Effector memory CD4-positive, alpha-beta T cell (primary cell): ENCODE results near the gene CBFA2T3.

Experiments
- DNase-seq, 3 donors: peaks; one replicate each; pipeline ENCODE4 v3.0.0-alpha.2; 2020
- H3K27ac ChIP-seq: 2 replicates; pipeline ENCODE4 v1.7.0; 2013; ENCODE audit warnings: mild to moderate bottlenecking, low read length, moderate library complexity; ENCODE audit not compliant: insufficient read depth, poor library complexity, severe bottlenecking
- H3K27me3 ChIP-seq: replicated peaks from 2 replicates; pipeline ENCODE4 v1.7.0; 2013; ENCODE audit warnings: mild to moderate bottlenecking, low read length; ENCODE audit not compliant: insufficient read depth, control insufficient read depth, poor library complexity, severe bottlenecking
- H3K36me3 ChIP-seq: 2 replicates; pipeline ENCODE4 v1.7.0; 2013; ENCODE audit warnings: mild to moderate bottlenecking, low read length, moderate library complexity; ENCODE audit not compliant: control insufficient read depth, insufficient read depth
- H3K4me1 ChIP-seq: 2 replicates; pipeline ENCODE4 v1.7.0; 2013; ENCODE audit warnings: low read length, mild to moderate bottlenecking; ENCODE audit not compliant: control insufficient read depth, insufficient read depth, poor library complexity, severe bottlenecking
- H3K4me3 ChIP-seq: 2 replicates; pipeline ENCODE4 v1.7.0; 2013; ENCODE audit warnings: low read length, low read depth, mild to moderate bottlenecking; ENCODE audit not compliant: insufficient read depth, poor library complexity, severe bottlenecking
- H3K9me3 ChIP-seq: 2 replicates; pipeline ENCODE4 v1.7.0; 2013; ENCODE audit warnings: mild to moderate bottlenecking, low read length, moderate library complexity; ENCODE audit not compliant: control insufficient read depth

CBFA2T3 gene

GRCh38 chr16:88907768-88908167, 69.2 kb downstream of the CBFA2T3 start:
- H3K27ac ChIP-seq = no peak overlapping the region
- no peaks in the 10 kb centered on the region for H3K4me1 ChIP-seq
- no peaks in the 10 kb centered on the region for H3K36me3 ChIP-seq
- no peaks in the 10 kb centered on the region for H3K9me3 ChIP-seq
- no peak for DNase-seq
- no peaks in the 10 kb centered on the region for H3K27me3 ChIP-seq
- no peak overlapping the region for H3K4me3 ChIP-seq

DNA sequence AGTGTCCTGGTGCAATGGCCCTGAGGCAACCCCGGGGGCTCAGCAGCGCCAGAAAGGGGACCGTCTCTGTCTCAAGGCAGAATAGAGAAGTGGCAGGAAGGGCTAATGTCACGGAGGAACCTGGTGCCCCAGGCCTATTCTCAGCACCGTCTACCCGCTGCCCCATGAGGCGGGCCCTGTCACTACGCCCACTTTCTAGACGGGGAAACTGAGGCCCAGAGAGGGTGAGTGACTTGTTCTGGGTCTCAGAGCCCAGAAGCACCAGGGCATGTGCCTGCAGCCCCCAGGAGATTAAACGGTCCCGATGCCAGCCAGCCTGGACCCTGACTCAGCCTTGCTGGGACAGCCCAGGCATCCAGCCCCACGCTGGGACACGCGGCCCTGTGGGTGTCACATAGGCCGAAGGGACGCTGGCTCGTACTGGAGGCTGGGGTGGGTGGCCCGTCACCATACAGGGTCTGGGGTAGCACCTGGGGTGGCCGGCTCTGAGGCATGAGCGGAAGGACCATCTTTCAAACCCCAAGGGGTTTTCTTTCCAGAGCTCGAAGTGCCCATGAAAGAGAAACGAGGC, 70.4 kb downstream of the CBFA2T3 start:
- Histone ChIP-seq H3K36me3 (no peaks in the 10 kb centered on the region), H3K27me3 (no peaks in the 10 kb centered on the region), H3K9me3 (no peaks in the 10 kb centered on the region), H3K4me3 (no peak overlapping the region), H3K4me1 (no peaks in the 10 kb centered on the region), H3K27ac (no peak overlapping the region)
- no peak for DNase-seq

GRCh38 chr16:88906020-88906419, 71.0 kb downstream of the CBFA2T3 start:
- no peak for DNase-seq
- no peaks in the 10 kb centered on the region for H3K9me3 ChIP-seq
- no peak overlapping the region for H3K27ac ChIP-seq
- no peaks in the 10 kb centered on the region for H3K4me1 ChIP-seq
- H3K27me3 ChIP-seq = no peaks in the 10 kb centered on the region
- no peaks in the 10 kb centered on the region for H3K36me3 ChIP-seq
- H3K4me3 ChIP-seq = no peak overlapping the region

- Histone ChIP-seq H3K4me3 (no peak overlapping the region), H3K9me3 (no peaks in the 10 kb centered on the region), H3K27me3 (no peaks in the 10 kb centered on the region), H3K27ac (no peak overlapping the region), H3K36me3 (no peaks in the 10 kb centered on the region), H3K4me1 (no peaks in the 10 kb centered on the region)
- DNase-seq = no peak
Observed at GRCh38 chr16:88905563-88905962, 71.4 kb downstream of the CBFA2T3 start.

- no peaks in the 10 kb centered on the region for H3K27me3 ChIP-seq
- no peak for DNase-seq
- H3K4me1 ChIP-seq = no peaks in the 10 kb centered on the region
- no peaks in the 10 kb centered on the region for H3K36me3 ChIP-seq
- no peak overlapping the region for H3K4me3 ChIP-seq
- no peaks in the 10 kb centered on the region for H3K9me3 ChIP-seq
- no peak overlapping the region for H3K27ac ChIP-seq
Observed at GRCh38 chr16:88904676-88905365, 72.2 kb downstream of the CBFA2T3 start.

DNA sequence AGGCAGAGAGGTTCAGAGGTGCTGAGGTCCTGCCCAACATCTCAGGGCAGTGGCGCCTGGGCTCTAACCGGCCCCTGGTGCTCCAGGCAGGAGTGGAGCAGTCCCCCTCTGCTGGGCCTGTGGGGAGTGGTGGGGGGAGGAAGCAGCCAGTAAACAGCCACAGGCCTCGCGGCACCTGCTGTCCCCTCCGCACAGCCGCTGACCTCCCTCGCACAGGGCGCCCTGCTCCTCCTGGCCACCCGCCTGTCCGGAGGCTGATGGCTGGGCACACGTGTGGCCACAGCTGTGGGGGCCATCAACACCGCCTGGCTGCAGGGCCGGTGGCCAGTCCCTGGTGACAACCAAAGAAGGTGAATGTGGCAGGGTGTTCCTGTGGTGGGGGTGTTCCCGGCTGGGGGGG, 73.7 kb downstream of the CBFA2T3 start:
- no peak for DNase-seq
- Histone ChIP-seq H3K36me3 (no peaks in the 10 kb centered on the region), H3K4me1 (no peaks in the 10 kb centered on the region), H3K9me3 (no peaks in the 10 kb centered on the region), H3K4me3 (no peak overlapping the region), H3K27ac (no peak overlapping the region), H3K27me3 (no peaks in the 10 kb centered on the region)

DNA sequence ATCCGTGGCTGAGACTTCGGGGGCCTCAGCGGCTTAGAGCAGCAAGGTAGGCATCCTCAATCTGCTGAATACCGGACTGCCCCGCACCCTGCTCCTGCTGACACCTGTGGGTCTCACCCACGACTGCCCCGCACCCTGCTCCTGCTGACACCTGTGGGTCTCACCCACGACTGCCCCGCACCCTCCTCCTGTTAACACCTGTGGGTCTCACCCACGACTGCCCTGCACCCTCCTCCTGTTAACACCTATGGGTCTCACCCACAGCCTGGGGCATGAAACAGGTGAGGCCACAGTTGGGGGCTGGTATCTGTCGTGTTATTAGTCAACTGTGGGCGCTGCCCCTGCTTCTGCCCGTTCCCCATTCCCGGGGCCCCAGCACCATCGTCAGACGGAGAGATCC, 74.3 kb downstream of the CBFA2T3 start:
- Histone ChIP-seq H3K9me3 (no peaks in the 10 kb centered on the region), H3K27me3 (no peaks in the 10 kb centered on the region), H3K27ac (no peak overlapping the region), H3K4me3 (no peak overlapping the region), H3K4me1 (no peaks in the 10 kb centered on the region), H3K36me3 (no peaks in the 10 kb centered on the region)
- DNase-seq = no peak

DNA sequence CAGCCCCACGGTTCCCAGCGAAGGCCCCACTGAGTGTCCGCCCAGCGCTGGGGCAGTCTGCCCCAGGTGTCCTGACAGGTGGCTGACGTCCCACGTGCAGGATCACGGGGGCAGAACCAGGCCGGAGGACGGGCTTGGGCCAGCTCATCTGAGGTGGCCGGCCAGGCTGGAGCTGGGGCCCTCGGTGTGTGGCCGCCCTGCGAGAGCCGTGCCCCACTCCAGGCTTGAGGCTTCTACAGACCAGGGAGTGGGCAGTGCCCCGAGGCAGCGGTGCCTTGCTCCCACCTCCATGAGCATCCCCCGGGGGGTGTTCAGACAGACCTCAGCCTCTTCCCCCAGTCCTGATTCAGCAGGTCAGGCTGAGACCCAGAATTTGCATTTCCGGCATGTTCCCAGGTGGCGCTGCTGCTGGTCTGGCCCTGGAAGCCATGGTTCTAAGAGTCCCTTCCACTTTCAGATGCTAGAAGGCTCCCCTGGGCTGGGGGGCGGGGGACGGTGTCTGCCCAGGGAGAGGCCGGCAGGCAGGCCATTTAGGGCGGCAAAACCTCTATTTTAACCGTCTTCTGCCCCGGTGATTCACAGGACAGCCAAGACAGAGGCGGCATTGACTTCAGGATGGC, 75.2 kb downstream of the CBFA2T3 start:
- no peaks in the 10 kb centered on the region for H3K9me3 ChIP-seq
- no peak for DNase-seq
- no peaks in the 10 kb centered on the region for H3K4me1 ChIP-seq
- no peak overlapping the region for H3K27ac ChIP-seq
- no peaks in the 10 kb centered on the region for H3K36me3 ChIP-seq
- H3K27me3 ChIP-seq = no peaks in the 10 kb centered on the region
- no peak overlapping the region for H3K4me3 ChIP-seq

GRCh38 chr16:88900662-88901052, 76.3 kb downstream of the CBFA2T3 start:
- DNase-seq = no peak
- no peaks in the 10 kb centered on the region for H3K27me3 ChIP-seq
- no peak overlapping the region for H3K27ac ChIP-seq
- no peaks in the 10 kb centered on the region for H3K9me3 ChIP-seq
- no peaks in the 10 kb centered on the region for H3K36me3 ChIP-seq
- no peak overlapping the region for H3K4me3 ChIP-seq
- H3K4me1 ChIP-seq = no peaks in the 10 kb centered on the region

- DNase-seq = no peak
- Histone ChIP-seq H3K36me3 (no peaks in the 10 kb centered on the region), H3K27me3 (no peaks in the 10 kb centered on the region), H3K4me3 (no peak overlapping the region), H3K9me3 (no peaks in the 10 kb centered on the region), H3K27ac (no peak overlapping the region), H3K4me1 (no peaks in the 10 kb centered on the region)
Observed at GRCh38 chr16:88899901-88900661, 76.9 kb downstream of the CBFA2T3 start.
